IMR-90 (cell line): ENCODE measurements around the gene SHC4. TPM values are rescaled to one million over a fixed set of nuclear protein-coding genes. Genes with fewer than 3 reads are reported as not detected.

ENCODE experiments used
- ATAC-seq: fragments of 200-7000 bp; cut with Tn5 transposase; 2 replicates; pipeline ENCODE4 v1.9.1; 2020; ENCODE audit warnings: low read depth, mild to moderate bottlenecking, moderate library complexity
- BruUV-seq: library from RNA; stranded (reverse); fragments of 400-500 nt; replicated peaks from 2 replicates; lab custom pipeline; 2021; lab: Mats Ljungman, UMichigan
- CTCF ChIA-PET: fragments of 300-600 bp; formaldehyde crosslinking; extraction: SDS; loops from one replicate; lab custom pipeline; 2021; ENCODE audit warnings: antibody characterized with exemption; lab: Yijun Ruan, JAX
- POLR2A ChIA-PET: fragments of 300-600 bp; sonication (Branson Sonifier 250); formaldehyde crosslinking; loops from one replicate; lab custom pipeline; 2022; ENCODE audit warnings: antibody characterized with exemption; ENCODE audit not compliant: unreplicated experiment; lab: Charles Lee
- DNase-seq: peaks from one replicate; pipeline ENCODE4 v3.0.0; 2013
- H2AFZ ChIP-seq: replicated peaks from 2 replicates; pipeline ENCODE3; 2013; ENCODE audit warnings: low read length, mild to moderate bottlenecking; ENCODE audit not compliant: poor library complexity
- H2AK5ac ChIP-seq: 2 replicates; pipeline ENCODE4 v1.6.1; 2013; ENCODE audit warnings: low read depth, low read length, inconsistent platforms
- H2AK9ac ChIP-seq: replicated peaks from 2 replicates; pipeline ENCODE3; 2013; ENCODE audit warnings: mild to moderate bottlenecking, low read depth, low read length, moderate library complexity; ENCODE audit not compliant: poor library complexity
- H2BK120ac ChIP-seq: 2 replicates; pipeline ENCODE4 v1.6.1; 2013; ENCODE audit warnings: low read depth, low read length, inconsistent platforms
- H2BK15ac ChIP-seq: 3 replicates; pipeline ENCODE4 v1.6.1; 2013; ENCODE audit warnings: low read depth, low read length, inconsistent platforms
- H2BK20ac ChIP-seq: 2 replicates; pipeline ENCODE4 v1.6.1; 2013; ENCODE audit warnings: low read depth, mild to moderate bottlenecking, inconsistent platforms, low read length, moderate library complexity
- H2BK5ac ChIP-seq: 2 replicates; pipeline ENCODE4 v1.6.1; 2013; ENCODE audit warnings: mild to moderate bottlenecking, low read depth, low read length, inconsistent platforms; ENCODE audit not compliant: poor library complexity, severe bottlenecking
- H3K14ac ChIP-seq: replicated peaks from 2 replicates; pipeline ENCODE4 v1.6.1; 2013; ENCODE audit warnings: low read depth, low read length, inconsistent platforms
- H3K18ac ChIP-seq: 2 replicates; pipeline ENCODE4 v1.6.1; 2013; ENCODE audit warnings: low read depth, low read length, control low read depth
- H3K23ac ChIP-seq: 2 replicates; pipeline ENCODE4 v1.6.1; 2013; ENCODE audit warnings: low read depth, low read length, inconsistent platforms
- H3K27ac ChIP-seq: 2 replicates; pipeline ENCODE4 v1.5.1; 2013; ENCODE audit warnings: mild to moderate bottlenecking, control low read depth, low read length; ENCODE audit not compliant: insufficient read depth
- H3K27me3 ChIP-seq: 2 replicates; pipeline ENCODE4 v1.6.1; 2013; ENCODE audit warnings: low read length; ENCODE audit not compliant: control insufficient read depth, insufficient read depth
- H3K36me3 ChIP-seq: 2 replicates; pipeline ENCODE4 v1.6.1; 2013; ENCODE audit warnings: low read length, mixed read lengths; ENCODE audit not compliant: control insufficient read depth, insufficient read depth
- H3K4ac ChIP-seq: 2 replicates; pipeline ENCODE4 v1.6.1; 2013; ENCODE audit warnings: low read depth, low read length, inconsistent platforms
- H3K4me1 ChIP-seq: 2 replicates; pipeline ENCODE4 v1.6.1; 2013; ENCODE audit warnings: low read length, mixed read lengths; ENCODE audit not compliant: control insufficient read depth, insufficient read depth
- H3K4me2 ChIP-seq: 2 replicates; pipeline ENCODE4 v1.6.1; 2013; ENCODE audit warnings: low read depth, mild to moderate bottlenecking, control low read depth, low read length, moderate library complexity
- H3K4me3 ChIP-seq: 2 replicates; pipeline ENCODE4 v1.5.1; 2013; ENCODE audit warnings: low read depth, mild to moderate bottlenecking, control low read depth, low read length, moderate library complexity; ENCODE audit not compliant: insufficient read depth
- H3K56ac ChIP-seq: 2 replicates; pipeline ENCODE4 v1.6.1; 2013; ENCODE audit warnings: low read length, inconsistent platforms; ENCODE audit not compliant: insufficient read depth; ENCODE audit errors: extremely low read depth
- H3K79me1 ChIP-seq, 2 experiments: 2 replicates each; pipeline ENCODE4 v1.6.1; 2013; ENCODE audit warnings: low read length in 2 of 2, inconsistent platforms in 1 of 2, low read depth in 1 of 2
- H3K9ac ChIP-seq: 2 replicates; pipeline ENCODE4 v1.6.1; 2013; ENCODE audit warnings: low read depth, low read length, control low read depth
- H3K9me1 ChIP-seq: 2 replicates; pipeline ENCODE4 v1.6.1; 2013; ENCODE audit warnings: low read length, inconsistent platforms; ENCODE audit not compliant: insufficient read depth
- H3K9me3 ChIP-seq: 2 replicates; pipeline ENCODE4 v1.6.1; 2013; ENCODE audit warnings: low read length; ENCODE audit not compliant: control insufficient read depth, insufficient read depth
- H4K20me1 ChIP-seq: 2 replicates; pipeline ENCODE4 v1.6.1; 2013; ENCODE audit warnings: low read length, inconsistent platforms; ENCODE audit not compliant: insufficient read depth
- H4K5ac ChIP-seq: 2 replicates; pipeline ENCODE4 v1.6.1; 2013; ENCODE audit warnings: mild to moderate bottlenecking, low read depth, low read length, control low read depth
- H4K8ac ChIP-seq, 2 experiments: 2 replicates each; pipeline ENCODE4 v1.6.1; 2013; ENCODE audit warnings: low read depth in 2 of 2, low read length in 2 of 2, control low read depth in 1 of 2, inconsistent platforms in 1 of 2
- H4K91ac ChIP-seq: 2 replicates; pipeline ENCODE4 v1.6.1; 2013; ENCODE audit warnings: low read depth, low read length, inconsistent platforms; ENCODE audit not compliant: insufficient read depth
- CEBPB ChIP-seq: IDR thresholded peaks from 2 replicates; pipeline ENCODE4 v1.6.1; 2012; ENCODE audit warnings: low read depth, low read length, improper control_type of control experiment
- CHD1 ChIP-seq: IDR thresholded peaks from 2 replicates; pipeline ENCODE4 v1.6.1; 2012; ENCODE audit warnings: low read depth, low read length, improper control_type of control experiment
- MAZ ChIP-seq: IDR thresholded peaks from 2 replicates; pipeline ENCODE4 v1.6.1; 2012; ENCODE audit warnings: low read depth, mild to moderate bottlenecking, low read length, improper control_type of control experiment, moderate library complexity, borderline replicate concordance
- NFE2L2 ChIP-seq: fragments of 150-350 bp; IDR thresholded peaks from 2 replicates; pipeline ENCODE4 v1.6.1; 2016; ENCODE audit warnings: low read depth, mild to moderate bottlenecking, low read length
- RCOR1 ChIP-seq: IDR thresholded peaks from 2 replicates; pipeline ENCODE4 v1.6.1; 2012; ENCODE audit warnings: mild to moderate bottlenecking, low read length, improper control_type of control experiment; ENCODE audit not compliant: insufficient replicate concordance
- RFX5 ChIP-seq: IDR thresholded peaks from 2 replicates; pipeline ENCODE4 v1.8.0; 2012; ENCODE audit warnings: low read depth, mild to moderate bottlenecking, low read length, moderate library complexity
- USF2 ChIP-seq: fragments of 150-350 bp; IDR thresholded peaks from 2 replicates; pipeline ENCODE4 v1.6.1; 2017; ENCODE audit warnings: mild to moderate bottlenecking, antibody characterized with exemption, low read length, low read depth
- WGBS, 2 experiments: methylation state at CpG; one replicate each; pipeline versions ENCODE4 v1.1.5 to v1.1.7; 2013; ENCODE audit warnings: missing lambda C conversion rate in 2 of 2; ENCODE audit not compliant: insufficient read length in 1 of 2; ENCODE audit errors: extremely low coverage in 2 of 2; 5-methylcytosine and 5-hydroxymethylcytosine counted together
- dilution Hi-C: fragments of 300-500 bp; cut with HindIII; formaldehyde crosslinking; loops from one replicate; pipeline ENCODE4 v1.14.3; 2018; ENCODE audit warnings: low sequenced_read_pairs; ENCODE audit not compliant: unreplicated experiment
- in situ Hi-C: fragments of 300-500 bp; cut with MboI; formaldehyde crosslinking; loops from 3 replicates; pipeline ENCODE4 v1.14.3; 2019; ENCODE audit warnings: low sequenced_read_pairs, inconsistent platforms, mixed read lengths
- intact Hi-C: fragments of 100-400 bp; cut with micrococcal nuclease; formaldehyde crosslinking; loops from 2 replicates; pipeline ENCODE4 v1.10.0; 2022
- polyA plus RNA-seq, 3 experiments: library from polyadenylated mRNA; depleted of rRNA; stranded (reverse); fragments of >200 nt; gene quantifications; 2 replicates each; pipeline ENCODE4 v1.2.3, GENCODE V29; 2012; ENCODE audit warnings: low replicate concordance in 1 of 3
- total RNA-seq: library from RNA; depleted of rRNA; stranded (reverse); fragments of >200 nt; gene quantifications from 2 replicates; pipeline ENCODE4 v1.2.3, GENCODE V29; 2012

Gene SHC4
- total and polyA plus RNA-seq, 2 of the 4 experiments (the other 2 are of a cell fraction), result 0.91 to 2.7 TPM

- no peak overlapping the region for H2BK20ac ChIP-seq
- intact Hi-C loops (loop anchor here (5.0 kb wide), 2 partner anchors 82 to 447 kb away; no protein-coding TSS in a partner anchor), dilution Hi-C loops (no loop called here), in situ Hi-C loops (no loop called here)
- ChIA-PET CTCF (no interaction called here), POLR2A (no interaction called here)
- H3K18ac ChIP-seq, result no peak overlapping the region
- H2BK120ac ChIP-seq, result no peak overlapping the region
- no peak overlapping the region for H3K4ac ChIP-seq
- no peak for TF ChIP-seq CHD1
- TF ChIP-seq RCOR1, result no peak
- no peak for TF ChIP-seq MAZ
- no peak for TF ChIP-seq CEBPB
- TF ChIP-seq USF2, result no peak
- no peak for TF ChIP-seq NFE2L2
- TF ChIP-seq RFX5, result no peak
- H3K4me2 ChIP-seq, result no peak overlapping the region
- H3K4me3 ChIP-seq, result no peak overlapping the region
- no peaks in the 10 kb centered on the region for H3K9me3 ChIP-seq
- H3K79me1 ChIP-seq, result peaks cover 26 to 52% of the 10 kb centered on the region in 2 experiments; a peak in 3 of 4 replicates
- no peak for DNase-seq
- H4K20me1 ChIP-seq, result no peaks in the 10 kb centered on the region
- H3K27me3 ChIP-seq, result no peaks in the 10 kb centered on the region
- H3K9ac ChIP-seq, result no peak overlapping the region
- BruUV-seq, result no TSS peak
- no peak overlapping the region for H4K8ac ChIP-seq
- no peak overlapping the region for H2BK5ac ChIP-seq
- H3K27ac ChIP-seq, result no peak overlapping the region
- H3K23ac ChIP-seq, result no peak overlapping the region
- H2AK9ac ChIP-seq, result no peak overlapping the region
- no peaks in the 10 kb centered on the region for H3K4me1 ChIP-seq
- no CpG with 5 or more reads among the region's 2 CpGs for WGBS, 2 experiments
- H4K5ac ChIP-seq, result no peak overlapping the region
- no peak overlapping the region for H4K91ac ChIP-seq
- H2AK5ac ChIP-seq, result no peak overlapping the region
- peaks cover 8% of the 10 kb centered on the region; the same call in 1 of the 2 replicates for H3K9me1 ChIP-seq
- H2AFZ ChIP-seq, result no peak overlapping the region
- no peak overlapping the region for H3K14ac ChIP-seq
- peaks cover 2% of the 10 kb centered on the region; the same call in 1 of the 2 replicates for H3K36me3 ChIP-seq
- no peak overlapping the region for H2BK15ac ChIP-seq
- no peak overlapping the region for H3K56ac ChIP-seq
- no peak for ATAC-seq
Observed at GRCh38 chr15:48803877-48804276, 159.8 kb downstream of the SHC4 start.
